Activated CD8-positive, alpha-beta memory T cell treated with anti-CD3 and anti-CD28 coated beads, Interleukin-2, amount 50 U/mL, for 24 hours (primary cell): ENCODE results near the gene KLK4.
"Not testable (repeated sequence)": the region's sequence is repeated elsewhere in the genome, so short reads cannot be mapped to it uniquely, and the experiment has no call there.

Source experiments
- DNase-seq: peaks from one replicate; pipeline ENCODE4 v3.0.0-alpha.2; 2020; ENCODE audit errors: extremely low read depth

KLK4 gene

DNA sequence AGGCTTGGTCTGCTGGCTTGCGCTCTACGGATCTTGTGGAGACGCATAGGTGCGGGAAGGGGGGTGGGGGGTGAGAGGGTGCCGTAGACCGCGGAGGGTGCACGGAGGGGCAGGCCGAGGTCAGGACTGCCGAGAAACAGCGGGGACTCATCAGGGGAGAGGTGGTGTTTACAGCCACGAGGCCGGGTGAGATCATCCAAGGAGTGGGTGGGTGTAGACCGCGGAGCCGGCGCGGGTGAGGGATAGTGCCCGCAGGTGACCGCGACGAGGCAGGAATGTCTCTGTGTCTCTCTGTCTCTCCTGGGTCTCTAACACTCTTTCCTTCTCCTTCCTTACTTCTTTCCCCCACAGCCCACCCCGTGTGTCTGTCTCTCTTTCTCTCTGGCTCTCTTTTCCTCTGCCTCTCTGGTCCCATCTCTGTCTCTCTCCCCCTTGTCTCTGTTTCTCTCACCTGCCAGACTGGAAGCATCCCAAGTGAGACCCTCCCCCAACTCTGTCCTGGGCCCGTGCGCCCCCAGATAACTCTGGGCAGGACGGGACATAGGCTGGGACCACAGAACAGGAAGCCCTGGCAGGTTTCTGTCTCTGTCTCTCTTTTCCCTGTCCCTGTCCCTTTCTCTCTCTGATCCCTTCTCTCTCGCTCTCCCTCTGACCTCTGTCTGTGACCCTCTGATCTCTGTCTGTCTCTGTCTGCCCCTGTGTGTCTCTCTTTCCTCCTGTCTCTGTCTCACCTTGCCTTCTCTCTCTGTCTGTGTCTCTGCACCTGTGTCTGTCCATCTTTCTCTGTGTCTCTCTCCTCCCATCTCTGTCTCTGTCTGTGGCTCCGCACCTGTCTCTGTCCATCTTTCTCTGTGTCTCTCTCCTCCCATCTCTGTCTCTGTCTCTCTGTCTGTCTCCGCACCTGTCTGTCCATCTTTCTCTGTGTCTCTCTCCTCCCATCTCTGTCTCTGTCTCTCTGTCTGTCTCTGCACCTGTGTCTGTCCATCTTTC is 1.8 kb upstream of the KLK4 start:
- no peak for DNase-seq

DNA sequence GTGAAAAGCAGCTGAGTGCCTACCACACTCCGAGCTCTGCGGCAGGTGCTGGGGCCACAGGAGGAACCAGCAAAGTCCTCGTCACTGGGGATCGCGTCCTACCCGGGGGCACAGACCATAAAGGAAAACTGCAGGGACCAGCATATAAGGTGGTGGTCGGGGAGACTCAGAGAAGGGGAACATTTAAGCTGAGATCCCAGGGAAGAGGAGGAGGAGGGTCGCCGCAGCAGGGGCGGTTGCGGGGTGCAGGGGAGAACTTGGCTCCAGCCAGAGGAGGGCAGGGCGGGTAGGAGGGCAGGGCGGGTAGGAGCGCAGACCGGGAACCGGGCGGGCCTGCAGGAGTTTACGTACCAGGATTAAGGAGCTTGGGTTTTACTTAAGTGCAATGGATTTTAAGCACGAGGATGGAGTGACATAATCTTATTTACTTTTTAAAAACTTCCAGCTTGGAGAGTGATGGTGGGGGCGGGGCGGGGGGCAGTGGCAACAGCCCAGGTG is 956 bp upstream of the KLK4 start:
- DNase-seq, result no peak

DNA sequence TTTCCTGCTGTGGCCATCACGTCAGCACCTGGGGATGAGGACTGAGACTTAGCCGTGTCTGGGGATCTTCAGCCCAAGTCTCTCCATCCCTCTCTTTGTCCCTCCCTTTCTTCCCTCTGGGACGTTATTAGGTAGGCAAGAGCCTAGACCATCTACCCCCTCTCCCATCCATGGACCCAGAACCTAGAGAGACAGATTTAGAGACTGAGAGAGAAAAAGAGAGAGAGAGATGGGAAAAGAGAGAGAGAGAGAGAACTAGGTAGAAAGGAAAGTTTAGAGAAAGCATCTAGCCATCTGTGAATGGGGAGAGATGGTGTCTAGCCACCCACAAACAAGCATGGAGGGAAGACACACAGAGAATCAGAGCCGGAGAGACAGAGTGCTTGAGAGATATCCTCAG is 473 bp downstream of the KLK4 start:
- no peak for DNase-seq

DNA sequence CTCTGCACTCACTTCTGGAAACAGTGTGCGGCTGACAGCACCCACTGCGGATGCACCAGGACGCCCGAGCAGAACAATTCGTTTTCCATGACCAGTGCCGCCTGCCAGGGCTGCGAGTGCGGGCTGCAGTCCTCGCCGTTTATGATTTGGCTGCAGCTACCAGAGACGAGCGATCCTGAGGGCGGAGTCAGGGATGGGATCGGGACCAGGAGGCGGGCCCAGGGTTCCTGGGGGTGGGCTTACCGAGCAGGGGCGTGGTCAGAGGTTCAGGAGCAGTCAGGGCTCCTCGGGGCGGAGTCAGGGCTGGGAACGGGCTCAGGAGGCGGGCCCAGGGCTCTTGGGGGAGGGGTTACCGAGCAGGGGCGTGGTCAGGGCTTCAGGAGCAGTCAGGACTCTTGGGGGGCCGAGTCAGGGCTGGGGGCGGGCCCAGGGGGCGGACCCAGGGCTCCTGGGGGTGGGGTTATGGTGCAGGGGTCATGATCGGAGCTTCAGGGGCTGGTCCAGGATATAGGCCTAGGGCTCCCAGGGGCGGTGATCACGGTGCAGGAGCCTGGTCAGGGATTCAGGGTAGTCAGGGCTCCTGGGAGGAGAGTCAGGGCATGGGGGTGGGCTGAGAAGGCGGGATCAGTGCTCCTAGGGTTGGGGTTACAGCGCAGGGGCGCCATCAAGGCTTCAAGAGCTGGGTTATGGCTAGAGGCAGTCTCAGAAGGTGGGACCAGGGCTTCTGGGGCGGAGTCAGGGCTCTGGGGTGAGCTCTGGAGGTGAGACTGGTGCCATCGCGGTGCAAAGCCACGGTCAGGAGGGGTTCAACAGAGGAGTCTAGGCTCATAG is 1.7 kb downstream of the KLK4 start:
- DNase-seq, result no peak

DNA sequence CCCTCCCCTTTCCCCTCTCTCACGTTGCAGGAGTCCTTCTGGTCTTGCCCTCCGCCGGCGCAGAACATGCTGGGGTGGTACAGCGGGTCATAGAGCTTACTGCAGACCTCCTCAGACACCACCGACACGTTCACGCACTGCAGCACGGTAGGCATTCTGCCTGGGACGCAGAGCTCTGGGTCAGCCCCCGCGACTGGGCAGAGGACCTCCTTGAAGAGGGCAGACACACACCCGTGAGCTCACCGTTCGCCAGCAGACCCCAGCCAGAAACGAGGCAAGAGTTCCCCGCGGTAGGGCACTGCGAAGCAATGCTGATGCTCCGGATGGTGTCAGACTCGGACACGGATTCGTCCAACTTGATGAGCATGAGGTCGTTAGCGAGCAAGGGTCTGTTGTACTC is 2.9 kb downstream of the KLK4 start:
- no peak for DNase-seq

DNA sequence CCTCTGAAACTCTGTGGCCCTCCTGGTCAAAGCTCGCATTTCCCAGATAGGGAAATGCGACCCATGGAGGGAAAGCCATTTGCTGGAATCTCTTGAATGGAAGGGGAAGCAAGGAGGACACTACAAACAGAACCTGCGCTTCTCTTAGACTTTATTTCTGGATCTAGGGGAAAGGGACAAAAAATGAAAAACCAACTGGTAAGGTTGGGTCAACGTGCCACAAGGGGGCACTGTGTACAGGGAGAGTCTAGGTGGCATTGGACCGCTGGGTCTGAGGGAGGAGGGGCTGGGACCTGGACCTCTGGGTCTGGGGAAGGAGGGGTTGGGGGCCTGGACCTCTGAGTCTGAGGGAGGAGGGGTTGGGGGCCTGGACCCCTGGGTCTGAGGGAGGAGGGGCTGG is 5.0 kb downstream of the KLK4 start:
- DNase-seq, result no peak

DNA sequence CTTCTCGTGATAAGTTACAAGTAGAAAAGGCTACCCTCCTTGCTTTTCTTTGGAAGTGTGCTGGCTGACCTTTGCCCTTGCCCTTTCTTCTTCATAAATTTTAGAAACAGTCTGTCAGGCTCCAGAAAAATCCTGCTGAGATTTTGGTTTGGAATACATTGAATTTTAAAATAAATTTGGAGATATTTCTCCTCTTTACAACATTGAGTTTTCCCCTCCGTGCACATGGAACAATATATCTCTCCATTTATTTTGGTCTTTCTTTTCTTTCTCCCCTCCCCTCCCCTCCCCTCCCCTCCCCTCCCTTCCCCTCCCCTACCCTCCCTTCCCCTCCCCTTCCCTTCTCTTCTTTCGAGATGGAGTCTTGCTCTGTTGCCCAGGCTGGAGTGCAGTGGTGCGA is 8.6 kb downstream of the KLK4 start:
- DNase-seq, result no peak

DNA sequence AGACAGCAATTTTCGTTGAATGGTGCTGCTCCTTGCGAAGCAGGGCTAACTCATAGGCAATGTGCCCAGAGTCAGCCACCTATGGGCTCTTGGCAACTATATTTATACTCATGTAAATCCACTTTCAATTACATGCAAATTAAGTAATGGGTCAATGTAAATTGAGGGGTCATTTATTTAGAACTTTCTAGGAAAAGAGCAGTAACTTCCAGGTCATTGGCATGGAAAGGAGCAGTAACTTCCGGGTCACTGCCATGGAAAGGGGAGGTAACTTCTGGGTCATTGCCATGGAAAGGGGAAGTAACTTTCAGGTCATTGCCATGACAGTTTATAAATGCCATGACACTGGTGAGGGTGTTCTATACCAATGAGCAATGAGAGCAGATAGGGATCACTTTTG is 11.6 kb downstream of the KLK4 start:
- DNase-seq, result no peak

DNA sequence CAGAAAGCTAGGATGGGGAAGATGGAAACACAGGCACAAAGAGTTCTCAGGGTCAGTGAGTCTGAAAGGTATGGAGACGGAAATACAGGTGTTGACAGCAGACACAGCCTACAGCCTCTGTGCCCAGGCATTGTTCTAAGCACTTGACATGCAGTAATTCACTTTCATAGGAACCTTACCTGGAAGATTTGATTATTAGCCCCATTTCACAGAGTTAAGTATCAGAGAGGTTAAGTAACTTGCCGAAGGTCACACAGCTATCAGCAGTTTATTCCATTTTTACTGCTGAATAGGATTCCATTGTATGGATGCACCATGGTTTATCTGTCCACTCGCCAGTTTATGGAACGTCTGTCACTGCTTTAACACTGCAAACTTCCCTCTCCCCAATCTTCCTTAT is 13.2 kb downstream of the KLK4 start:
- DNase-seq, result no peak

DNA sequence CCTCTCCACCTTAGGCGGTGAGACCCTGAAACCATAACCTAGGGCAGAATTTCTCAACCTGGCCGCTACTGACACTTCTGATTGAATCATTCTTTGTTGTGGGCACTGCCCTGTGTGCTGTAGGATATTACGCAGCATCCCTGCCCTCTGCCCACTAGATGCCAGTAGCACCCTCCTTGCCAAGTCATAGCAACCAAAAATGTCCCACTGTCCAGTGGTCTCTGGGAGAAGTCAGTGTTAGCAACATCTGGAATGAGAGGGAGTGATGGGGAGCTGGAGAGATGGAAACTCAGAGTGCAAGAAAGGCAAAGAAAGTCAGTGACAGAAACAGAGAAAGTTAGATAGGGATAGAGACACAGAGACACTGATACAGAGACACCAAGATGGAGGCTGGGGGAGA is 13.6 kb downstream of the KLK4 start:
- no peak for DNase-seq

DNA sequence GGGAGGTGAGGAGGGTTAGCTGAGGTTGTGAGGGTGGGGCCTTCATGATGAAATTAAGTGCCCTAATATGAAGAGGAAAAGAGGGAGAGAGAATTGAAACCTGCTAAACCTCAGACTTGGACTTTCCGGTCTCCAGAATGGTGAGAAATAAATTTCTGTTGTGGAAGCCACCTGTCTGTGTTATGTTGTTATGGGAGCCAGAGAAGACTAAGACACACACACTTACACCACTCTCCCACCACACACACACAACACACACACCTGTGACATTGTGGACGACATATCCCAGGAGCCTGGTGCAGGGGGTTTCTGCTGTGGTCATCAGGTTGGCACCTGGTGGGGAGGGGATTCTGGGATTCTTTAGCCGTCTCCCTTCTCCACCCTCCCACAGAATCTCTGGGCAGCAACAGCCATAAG is 14.0 kb downstream of the KLK4 start:
- DNase-seq, result no peak

DNA sequence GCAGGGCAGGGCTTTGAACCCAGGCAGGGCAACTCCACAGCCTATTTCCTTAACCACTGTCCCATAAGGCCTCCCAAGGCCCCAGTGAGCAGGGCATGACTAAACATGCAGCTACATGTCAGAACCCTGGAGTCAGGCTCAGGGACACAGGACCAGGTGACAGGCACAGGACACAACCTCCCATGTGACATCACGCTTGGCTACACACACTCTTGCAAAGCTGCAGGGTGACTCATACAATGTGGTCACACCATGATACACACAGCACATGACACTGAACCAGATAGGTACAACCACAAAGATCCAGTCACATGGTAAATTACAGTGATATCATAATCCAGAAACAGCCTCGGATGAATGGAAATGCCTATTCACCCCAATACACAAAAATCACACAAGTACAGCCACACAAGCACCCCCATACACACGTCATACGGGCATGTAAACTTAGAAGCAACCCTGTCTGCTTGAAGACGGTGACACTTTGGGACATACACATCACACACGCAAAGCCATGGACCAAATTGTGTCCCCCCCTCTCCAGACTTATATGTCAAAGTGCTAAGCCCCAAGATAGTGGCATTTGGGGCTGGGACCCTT is 14.5 kb downstream of the KLK4 start:
- DNase-seq, result no peak

DNA sequence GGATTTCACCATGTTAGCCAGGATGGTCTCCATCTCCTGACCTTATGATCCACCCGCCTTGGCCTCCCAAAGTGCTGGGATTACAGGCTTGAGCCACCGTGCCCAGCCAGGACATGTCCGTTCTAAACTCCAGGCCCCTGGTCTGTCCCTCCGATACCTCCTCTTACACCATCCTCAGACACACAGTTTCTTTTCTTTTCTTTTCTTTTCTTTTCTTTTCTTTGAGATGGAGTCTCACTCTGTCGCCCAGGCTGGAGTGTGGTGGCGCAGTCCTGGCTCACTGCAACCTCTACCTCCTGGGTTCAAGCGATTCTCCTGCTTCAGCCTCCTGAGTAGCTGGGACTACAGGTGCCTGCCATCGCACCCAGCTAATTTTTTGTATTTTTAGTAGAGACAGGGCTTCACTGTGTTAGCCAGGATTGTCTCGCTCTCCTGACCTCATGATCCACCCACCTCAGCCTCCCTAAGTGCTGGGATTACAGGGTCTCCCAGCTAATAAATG is 15.1 kb downstream of the KLK4 start:
- not testable (repeated sequence) for DNase-seq

DNA sequence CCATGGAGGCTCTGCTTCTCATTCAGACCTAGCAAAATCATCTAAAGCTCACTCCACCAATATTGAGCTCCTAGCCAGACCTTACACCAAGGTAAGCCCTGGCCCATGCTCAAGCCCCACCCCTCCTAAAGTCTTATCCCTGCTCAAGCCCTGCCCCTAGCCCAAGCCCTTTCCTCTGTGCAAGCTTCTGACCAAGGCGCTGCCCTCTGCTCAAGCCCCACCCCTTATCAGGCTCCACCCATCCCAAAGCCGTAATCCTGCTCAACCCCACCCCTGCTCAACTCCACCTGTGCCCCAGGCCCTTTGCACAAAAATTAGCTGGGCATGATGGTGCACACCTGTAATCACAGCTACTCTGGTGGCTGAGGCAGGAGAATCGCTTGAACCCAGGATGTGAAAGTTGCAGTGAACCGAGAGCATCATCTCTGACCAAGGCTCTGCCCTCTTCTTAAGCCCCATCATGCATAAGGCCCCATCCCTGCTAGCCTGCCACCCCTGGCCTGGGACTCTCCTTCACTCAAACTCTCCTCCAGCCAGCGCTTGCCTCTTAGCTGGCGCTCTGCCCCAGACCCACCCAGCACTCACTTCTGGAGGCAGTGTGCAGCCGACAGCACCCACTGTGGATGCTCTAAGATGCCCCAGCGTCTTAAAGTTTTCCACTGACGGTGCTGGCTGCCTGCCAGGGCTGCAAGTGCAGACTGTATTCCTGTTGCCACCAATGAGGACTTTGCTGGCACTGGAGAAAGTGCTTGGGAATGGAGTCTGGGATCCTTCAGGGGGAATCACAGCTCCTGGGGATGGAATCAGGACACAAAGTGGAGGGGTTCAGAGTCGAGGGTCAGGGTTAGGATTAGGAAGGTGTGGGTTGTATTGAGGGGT is 16.5 kb downstream of the KLK4 start:
- no peak for DNase-seq

DNA sequence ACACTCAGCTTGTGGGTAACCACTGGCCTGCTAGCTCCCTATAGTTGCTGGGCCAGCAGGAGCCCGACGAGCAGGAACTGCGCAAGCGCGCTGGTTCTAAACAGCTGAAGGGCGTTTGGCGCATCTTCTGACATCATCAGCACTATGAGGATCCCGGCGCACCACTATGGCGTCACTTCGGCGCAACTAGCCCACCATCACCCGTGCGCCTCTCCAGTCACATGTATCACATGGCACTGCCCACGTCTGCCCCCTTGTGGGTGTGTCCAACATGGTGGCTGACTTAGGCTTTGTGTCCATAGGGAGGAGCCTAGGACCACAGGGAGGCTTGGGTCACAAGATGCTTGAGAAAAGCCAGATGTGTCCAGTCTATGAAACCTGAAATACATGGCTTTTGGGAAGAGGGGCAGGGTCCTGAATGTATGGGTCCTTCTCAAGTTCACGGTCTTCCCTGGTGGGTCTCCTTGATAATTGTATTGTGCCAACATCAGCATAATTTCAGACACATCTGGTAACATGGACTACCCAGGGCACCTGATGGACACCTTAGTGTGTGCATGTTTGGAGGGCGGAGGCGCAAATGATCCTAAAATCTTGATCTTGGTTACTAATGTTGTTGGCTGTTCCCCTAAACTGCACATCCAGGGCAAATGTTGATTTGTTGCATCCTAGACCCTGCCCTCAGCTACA is 18.0 kb downstream of the KLK4 start:
- no peak for DNase-seq

DNA sequence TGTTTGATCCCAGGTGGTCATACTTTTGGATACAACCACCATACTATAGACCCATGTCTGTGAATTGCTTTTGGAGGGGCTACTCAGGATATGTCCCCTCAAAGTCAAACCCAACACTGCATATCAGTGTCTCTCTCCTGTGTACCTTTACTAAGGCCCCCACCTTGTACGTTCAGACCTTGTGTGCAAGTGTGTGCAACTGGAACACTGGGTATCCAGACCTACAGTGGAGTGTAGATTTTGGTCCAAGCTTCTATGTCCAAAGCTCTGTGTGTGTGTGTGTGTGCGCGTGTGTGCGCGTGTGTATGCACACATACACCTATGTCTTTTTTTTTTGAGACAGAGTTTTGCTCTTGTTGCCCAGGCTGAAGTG is 20.0 kb downstream of the KLK4 start:
- no peak for DNase-seq

DNA sequence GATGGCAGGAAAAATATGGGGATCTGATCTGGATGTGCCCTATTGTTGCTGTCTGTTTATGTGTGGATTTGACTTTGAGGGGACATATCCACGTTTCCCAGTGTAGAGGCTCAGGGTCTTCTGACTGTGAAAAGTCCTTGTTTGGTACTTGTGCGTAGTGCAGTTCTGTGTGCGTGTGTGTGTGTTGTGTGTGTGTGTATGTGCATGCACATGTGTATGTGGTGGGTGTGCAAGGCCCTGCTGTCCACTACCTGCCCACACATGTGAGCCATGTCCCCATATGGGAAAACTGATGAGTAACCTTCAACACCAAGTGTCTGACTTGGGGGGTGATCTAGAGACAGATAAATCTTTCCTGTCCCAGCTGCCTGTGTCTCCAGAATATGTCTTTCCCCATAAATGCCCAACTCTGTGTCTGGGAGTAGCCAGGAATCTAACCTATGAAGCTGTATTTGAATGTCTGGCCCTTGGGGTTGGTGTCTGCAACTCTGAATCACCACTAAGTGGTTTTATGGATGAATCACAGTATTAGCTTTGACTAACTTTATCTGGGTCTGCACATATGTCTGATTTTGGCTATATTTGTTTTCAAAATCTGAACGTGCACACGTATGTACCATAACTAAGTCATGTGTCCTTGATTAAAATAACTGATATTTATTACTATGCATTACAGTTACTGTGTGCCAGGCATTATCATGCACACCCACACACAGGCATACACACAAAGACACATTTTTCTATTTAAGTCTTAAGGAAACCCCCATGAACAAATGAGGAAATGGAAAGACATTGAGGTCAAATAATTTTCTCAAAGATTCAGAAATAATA is 20.6 kb downstream of the KLK4 start:
- no peak for DNase-seq

DNA sequence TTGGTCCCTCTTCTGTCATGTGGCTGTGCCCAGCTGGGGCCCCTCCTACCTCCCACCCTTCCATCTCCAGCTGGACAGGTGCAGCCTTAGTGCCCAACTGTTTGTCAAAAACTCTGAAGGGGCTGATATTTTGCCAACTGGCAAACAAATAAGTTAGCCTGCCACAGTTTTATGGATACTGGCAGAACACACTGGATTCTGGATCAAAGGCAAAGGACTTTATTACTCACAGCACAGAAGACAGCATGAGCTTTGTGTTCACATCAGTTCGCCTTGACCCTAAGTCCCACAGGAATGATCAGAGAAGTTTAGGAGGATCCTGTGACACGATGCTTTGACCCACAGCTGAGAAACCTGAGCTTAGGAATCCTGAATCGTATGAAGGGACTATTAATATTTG is 21.6 kb downstream of the KLK4 start:
- no peak for DNase-seq

DNA sequence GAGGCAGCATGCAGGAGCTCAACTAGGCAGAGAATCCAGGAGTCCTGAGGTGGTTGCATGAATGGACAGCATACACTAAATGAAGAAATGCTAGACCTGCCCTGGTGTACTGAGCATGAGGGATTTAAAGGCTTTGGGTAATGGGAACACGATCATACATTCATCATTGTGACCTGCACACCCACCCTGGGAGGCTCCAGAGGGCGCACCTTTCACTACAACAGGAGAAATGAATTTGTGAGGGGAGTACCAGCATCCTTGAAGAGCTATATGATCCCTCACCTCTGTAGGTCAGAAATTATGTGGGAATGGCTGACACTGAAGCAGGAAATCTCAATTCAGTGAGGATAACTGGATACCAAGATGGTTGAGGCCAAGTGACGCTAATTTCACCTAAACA is 29.0 kb downstream of the KLK4 start:
- no peak for DNase-seq

DNA sequence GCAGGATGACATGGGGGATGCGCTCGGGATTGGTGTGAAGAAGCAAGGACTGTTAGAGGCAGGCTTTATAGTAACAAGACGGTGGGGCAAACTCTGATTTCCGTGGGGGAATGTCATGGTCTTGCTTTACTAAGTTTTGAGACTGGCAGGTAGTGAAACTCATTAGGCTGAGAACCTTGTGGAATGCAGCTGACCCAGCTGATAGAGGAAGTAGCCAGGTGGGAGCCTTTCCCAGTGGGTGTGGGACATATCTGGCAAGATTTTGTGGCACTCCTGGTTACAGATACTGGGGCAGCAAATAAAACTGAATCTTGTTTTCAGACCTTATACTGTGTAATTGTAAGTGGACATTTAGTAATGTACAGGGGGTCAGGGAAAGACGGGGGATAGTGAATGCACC is 31.0 kb downstream of the KLK4 start:
- DNase-seq, result no peak
